Right hindlimb (tissue), 1 donor: ENCODE data around the gene SHC3.

ENCODE experiments used
- DNase-seq: peaks from one replicate; pipeline ENCODE4 v3.0.0-alpha.2; 2018

SHC3 gene

GRCh38 chr9:88976890-88977257, 201.7 kb downstream of the SHC3 start:
- no peak for DNase-seq

- no peak for DNase-seq
Measured at GRCh38 chr9:88975966-88976889, 202.4 kb downstream of the SHC3 start.

DNA sequence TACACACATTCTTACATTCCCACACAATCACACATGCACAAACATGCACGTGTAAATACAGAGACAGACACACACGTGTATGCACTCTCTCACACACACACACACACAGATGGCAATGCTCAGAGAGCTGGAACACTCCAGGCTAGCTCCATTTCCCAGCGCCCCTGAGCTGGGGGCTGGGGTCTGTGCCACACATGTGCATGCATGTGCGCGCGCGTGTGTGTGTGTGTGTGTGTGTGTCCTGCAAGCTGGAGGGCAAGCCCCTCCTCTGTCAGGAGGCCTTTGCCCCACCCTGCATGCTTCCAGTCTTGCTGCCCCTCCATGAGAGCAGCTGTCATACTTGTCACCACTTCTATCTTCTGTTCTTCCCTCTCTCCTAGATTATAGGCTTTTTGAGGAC, 204.0 kb downstream of the SHC3 start:
- DNase-seq = no peak

- no peak for DNase-seq
Measured at GRCh38 chr9:88973281-88974045, 205.2 kb downstream of the SHC3 start.

- no peak for DNase-seq
Measured at GRCh38 chr9:88972401-88972800, 206.2 kb downstream of the SHC3 start.

GRCh38 chr9:88971131-88971960, 207.3 kb downstream of the SHC3 start:
- no peak for DNase-seq

DNA sequence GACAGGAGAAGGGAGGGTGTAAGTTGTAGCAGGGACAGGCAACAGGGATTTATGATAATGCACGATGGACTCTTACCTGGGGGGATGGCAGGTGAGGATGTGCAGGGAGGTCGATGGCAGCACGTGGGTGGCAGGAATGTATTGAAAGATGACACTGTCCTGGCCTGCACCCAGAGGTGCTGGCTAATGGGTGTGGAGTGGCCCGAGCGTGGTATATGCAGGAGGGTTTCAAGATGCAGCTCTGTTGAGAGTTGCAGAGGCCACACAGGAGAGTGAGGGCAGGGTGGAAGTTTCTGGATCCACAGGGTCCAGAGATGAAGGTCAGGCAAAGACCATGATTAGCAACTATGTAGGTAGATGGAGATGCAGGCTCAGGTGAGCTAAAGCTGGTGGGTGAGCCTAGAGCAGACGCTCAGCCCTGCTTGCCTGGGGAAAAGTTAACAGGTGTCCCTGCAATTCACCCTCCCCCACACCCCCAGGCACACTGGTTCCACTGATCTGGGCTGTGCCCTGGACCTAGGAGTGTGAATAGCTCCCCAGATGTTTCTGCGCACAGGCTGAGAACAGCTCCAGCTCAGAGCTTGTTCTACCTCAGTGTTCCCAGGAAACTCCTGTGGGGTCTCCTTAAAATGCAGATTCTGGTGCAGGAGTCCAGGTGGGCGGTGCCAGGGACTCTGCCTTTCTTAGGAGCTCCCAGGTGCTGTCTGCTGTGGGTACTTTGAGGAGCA, 208.8 kb downstream of the SHC3 start:
- no peak for DNase-seq

DNA sequence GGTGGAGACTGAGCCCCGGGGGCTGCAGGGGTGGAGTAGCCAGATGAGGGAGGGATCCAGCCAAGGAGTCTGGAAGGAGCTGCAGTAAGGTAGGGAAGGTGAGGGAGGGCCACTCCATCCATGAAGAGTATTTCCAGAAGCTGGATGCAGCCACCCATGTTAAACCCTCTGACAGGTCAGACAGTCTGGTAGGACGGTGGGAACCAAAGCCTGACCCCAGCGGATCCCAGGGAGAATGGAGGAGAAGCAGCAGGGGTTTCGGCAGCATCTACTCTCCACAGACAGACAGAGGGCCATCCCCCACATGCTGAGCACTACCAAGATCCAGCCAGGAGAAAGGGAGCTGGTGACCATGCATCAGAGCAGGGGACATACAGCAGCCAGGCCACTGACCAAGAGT, 209.8 kb downstream of the SHC3 start:
- DNase-seq = no peak

- no peak for DNase-seq
Measured at GRCh38 chr9:88966894-88967676, 211.5 kb downstream of the SHC3 start.

GRCh38 chr9:88965473-88965872, 213.1 kb downstream of the SHC3 start:
- DNase-seq = no peak

DNA sequence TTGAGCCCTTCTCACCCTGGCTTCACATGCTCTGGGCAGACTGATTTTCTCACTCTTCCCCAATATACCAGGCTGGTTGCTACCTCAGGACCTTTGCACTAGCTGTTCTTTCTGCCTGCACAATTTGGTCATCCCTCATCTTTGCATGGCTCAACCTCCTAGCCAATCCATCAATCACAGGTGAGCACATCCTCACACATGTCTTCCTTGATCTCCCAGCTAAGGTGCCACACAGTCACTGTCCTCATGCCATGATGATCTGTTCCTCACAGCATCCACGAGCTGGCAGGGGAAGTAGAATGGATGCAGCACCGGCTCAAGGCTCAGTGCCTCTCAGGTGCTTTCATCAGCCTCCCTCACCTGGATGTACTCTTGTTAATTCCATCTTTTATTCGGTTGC, 218.0 kb downstream of the SHC3 start:
- DNase-seq = no peak

- no peak for DNase-seq
Measured at GRCh38 chr9:88959727-88960469, 218.7 kb downstream of the SHC3 start.

DNA sequence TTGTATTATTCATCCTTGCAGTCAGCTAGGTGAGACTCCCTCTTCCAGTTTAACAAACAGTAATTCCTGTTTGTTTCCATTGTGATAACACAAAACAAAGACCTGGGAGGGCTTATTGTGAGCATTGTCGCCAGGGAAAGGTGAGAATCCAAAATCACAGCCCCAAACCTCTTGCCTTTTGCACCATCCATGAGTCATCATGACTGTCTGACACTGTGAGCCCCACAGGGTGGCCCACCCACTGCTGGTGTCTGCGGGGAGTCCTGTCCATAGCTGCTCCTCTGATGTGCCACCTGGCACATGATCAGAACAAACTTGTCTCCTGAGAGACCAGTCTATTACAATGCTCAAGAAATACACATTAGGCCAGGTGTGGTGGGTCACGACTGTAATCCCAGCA, 221.1 kb downstream of the SHC3 start:
- no peak for DNase-seq
